ENCODE data around the gene CD300E. TPM values are rescaled to one million over a fixed set of nuclear protein-coding genes. Genes with fewer than 3 reads are reported as not detected.

CD300E gene
- total and polyA plus RNA-seq, 2 of the 4 experiments (the other 2 are of a cell fraction), result not detected

- ChIA-PET POLR2A (ENCODE audit: unreplicated experiment) (no interaction called here), CTCF (no interaction called here)
- no peak overlapping the region for H3K23ac ChIP-seq (ENCODE audit: low read depth, low read length)
- H2BK20ac ChIP-seq (ENCODE audit: low read depth, low read length), result no peak overlapping the region
- H3K9me1 ChIP-seq (ENCODE audit: insufficient read depth, low read length), result no peaks in the 10 kb centered on the region
- no peaks in the 10 kb centered on the region for H4K20me1 ChIP-seq (ENCODE audit: insufficient read depth, low read length)
- H2AFZ ChIP-seq (replicated peaks; ENCODE audit: low read length, poor library complexity), result no peak overlapping the region
- H3K4me2 ChIP-seq (ENCODE audit: low read depth, low read length), result no peak overlapping the region
- H2AK5ac ChIP-seq (ENCODE audit: low read depth, low read length), result no peak overlapping the region
- no peak overlapping the region for H2AK9ac ChIP-seq (replicated peaks; ENCODE audit: low read depth, low read length, poor library complexity)
- H3K79me1 ChIP-seq (ENCODE audit: low read depth in 1 of 2, low read length in 2 of 2), result no peaks in the 10 kb centered on the region
- peaks cover 9% of the 10 kb centered on the region for H3K9me3 ChIP-seq (ENCODE audit: control insufficient read depth, insufficient read depth, low read length)
- dilution Hi-C loops (cut with HindIII; ENCODE audit: low sequenced_read_pairs, unreplicated experiment), result no loop called here
- no CpG with 5 or more reads among the region's 1 CpG for WGBS, 2 experiments (ENCODE audit: extremely low coverage in 2 of 2, insufficient read length in 1 of 2)
- no peak overlapping the region for H2BK5ac ChIP-seq (ENCODE audit: low read depth, low read length, poor library complexity, severe bottlenecking)
- H4K5ac ChIP-seq (ENCODE audit: low read depth, low read length), result no peak overlapping the region
- no peak overlapping the region for H3K56ac ChIP-seq (ENCODE audit: extremely low read depth, insufficient read depth, low read length)
- H3K4me1 ChIP-seq (ENCODE audit: control insufficient read depth, insufficient read depth, low read length), result no peaks in the 10 kb centered on the region
- H3K18ac ChIP-seq (ENCODE audit: low read depth, low read length), result no peak overlapping the region
- no peaks in the 10 kb centered on the region for H3K36me3 ChIP-seq (ENCODE audit: control insufficient read depth, insufficient read depth, low read length)
- no peak for TF ChIP-seq NFE2L2 (IDR thresholded peaks at IDR 0.05; ENCODE audit: low read depth, low read length)
- TF ChIP-seq RCOR1 (IDR thresholded peaks at IDR 0.05; ENCODE audit: insufficient replicate concordance, low read length), result no peak
- TF ChIP-seq RAD21 (IDR thresholded peaks at IDR 0.05; ENCODE audit: low read length), result no peak
- TF ChIP-seq USF2 (IDR thresholded peaks at IDR 0.05; ENCODE audit: low read depth, low read length), result no peak
- TF ChIP-seq MXI1 (IDR thresholded peaks at IDR 0.05; ENCODE audit: borderline replicate concordance, low read depth, low read length), result no peak
- TF ChIP-seq CHD1 (IDR thresholded peaks at IDR 0.05; ENCODE audit: low read depth, low read length), result no peak
- no peak for TF ChIP-seq POLR2A (IDR thresholded peaks at IDR 0.05; ENCODE audit: low read depth, low read length)
- TF ChIP-seq MAFK (IDR thresholded peaks at IDR 0.05; ENCODE audit: low read depth, low read length), result no peak
- no peak for TF ChIP-seq RFX5 (IDR thresholded peaks at IDR 0.05; ENCODE audit: low read depth, low read length)
- no peak for TF ChIP-seq SMC3 (IDR thresholded peaks at IDR 0.05; ENCODE audit: low read depth, low read length)
- H2BK120ac ChIP-seq (ENCODE audit: low read depth, low read length), result no peak overlapping the region
- in situ Hi-C loops (cut with MboI; ENCODE audit: low sequenced_read_pairs), result no loop called here
- no peak overlapping the region for H4K8ac ChIP-seq (ENCODE audit: low read depth in 2 of 2, low read length in 2 of 2)
- no peaks in the 10 kb centered on the region for H3K27me3 ChIP-seq (ENCODE audit: control insufficient read depth, insufficient read depth, low read length)
- H2BK15ac ChIP-seq (ENCODE audit: low read depth, low read length), result no peak overlapping the region
- no peak overlapping the region for H3K14ac ChIP-seq (replicated peaks; ENCODE audit: low read depth, low read length)
- intact Hi-C loops (cut with micrococcal nuclease), result no loop called here
- H3K9ac ChIP-seq (ENCODE audit: low read depth, low read length), result no peak overlapping the region
- ATAC-seq (ENCODE audit: low read depth) (no peak), DNase-seq (no peak)
- no peak overlapping the region for H3K27ac ChIP-seq (ENCODE audit: insufficient read depth, low read length)
- H3K4ac ChIP-seq (ENCODE audit: low read depth, low read length), result no peak overlapping the region
- BruUV-seq (replicated peaks), result no TSS peak
- H4K91ac ChIP-seq (ENCODE audit: insufficient read depth, low read depth, low read length), result no peak overlapping the region
- H3K4me3 ChIP-seq (ENCODE audit: insufficient read depth, low read depth, low read length), result no peak overlapping the region
Measured at GRCh38 chr17:74607221-74607620, 16.3 kb downstream of the CD300E start.
